HuH-7.5 (cell line): Measurements from ENCODE around the gene C5orf34.
"Not testable (repeated sequence)": the region's sequence is repeated elsewhere in the genome, so short reads cannot be mapped to it uniquely, and the experiment has no call there.

Source experiments
- DNase-seq: peaks from one replicate; pipeline ENCODE4 v3.0.0; 2011; ENCODE audit warnings: low spot score

Gene C5orf34

GRCh38 chr5:43514025-43514424, 923 bp downstream of the C5orf34 start:
- DNase-seq = peak; percentile 40

- DNase-seq = not testable (repeated sequence)
Observed at GRCh38 chr5:43511062-43511461, 3.9 kb downstream of the C5orf34 start.

- DNase-seq = no peak
Observed at GRCh38 chr5:43498581-43498980, 16.4 kb downstream of the C5orf34 start.

- no peak for DNase-seq
Observed at GRCh38 chr5:43497311-43498104, 17.4 kb downstream of the C5orf34 start.

GRCh38 chr5:43491326-43491725, 23.6 kb downstream of the C5orf34 start:
- no peak for DNase-seq

GRCh38 chr5:43486353-43486752, 28.6 kb downstream of the C5orf34 start:
- no peak for DNase-seq

GRCh38 chr5:43485406-43485805, 29.5 kb downstream of the C5orf34 start:
- DNase-seq = no peak

- DNase-seq = peak; percentile 86
Observed at GRCh38 chr5:43484106-43484849, 30.7 kb downstream of the C5orf34 start.

GRCh38 chr5:43483298-43484105, 31.4 kb downstream of the C5orf34 start, which contains the start of gene TMEM267:
Gene TMEM267, minus strand, starts transcription at chr5:43483865. Its CDS starts 29,896 bp downstream, at chr5:43453969.
- peak; percentile 86 for DNase-seq

- DNase-seq = no peak
Observed at GRCh38 chr5:43482490-43483297, 32.3 kb downstream of the C5orf34 start.

- no peak for DNase-seq
Observed at GRCh38 chr5:43469671-43470391, 45.1 kb downstream of the C5orf34 start.

- DNase-seq = no peak
Observed at GRCh38 chr5:43467100-43467499, 47.8 kb downstream of the C5orf34 start.

- not testable (repeated sequence) for DNase-seq
Observed at GRCh38 chr5:43465455-43465854, 49.5 kb downstream of the C5orf34 start.

GRCh38 chr5:43461066-43461465, 53.9 kb downstream of the C5orf34 start:
- DNase-seq = no peak

- DNase-seq = no peak
Observed at GRCh38 chr5:43456556-43456955, 58.4 kb downstream of the C5orf34 start.

GRCh38 chr5:43441575-43441974, 73.4 kb downstream of the C5orf34 start:
- DNase-seq = not testable (repeated sequence)

- no peak for DNase-seq
Observed at GRCh38 chr5:43437062-43437660, 77.8 kb downstream of the C5orf34 start.
